NCI-H1417 treated with DMSO at 0.1 percent for 48 hours (cell line): ENCODE data around the gene SYNDIG1.

Experiments used
- DNase-seq: peaks from one replicate; lab custom pipeline; 2025; lab: John Stamatoyannopoulos, UW

SYNDIG1 gene

DNA sequence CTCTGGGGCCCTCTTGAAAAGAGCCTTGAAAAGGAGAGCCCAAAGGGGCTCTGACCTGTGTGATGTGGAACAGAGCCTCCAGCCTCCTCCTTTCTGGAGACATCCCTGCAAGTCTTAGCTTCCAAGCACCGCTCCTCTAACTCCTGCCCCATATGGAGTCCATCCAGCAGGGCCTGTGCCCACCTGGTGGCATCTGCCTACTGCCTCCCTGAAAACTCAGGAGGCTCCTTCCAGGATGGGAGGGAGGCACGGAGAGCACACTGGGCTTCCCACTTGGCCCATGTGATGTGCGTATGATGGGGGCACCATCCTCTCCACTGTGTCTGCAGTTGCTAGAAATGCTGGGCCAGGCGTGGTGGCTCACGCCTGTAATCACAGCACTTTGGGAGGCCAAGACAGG, 98.1 kb downstream of the SYNDIG1 start:
- no peak for DNase-seq

DNA sequence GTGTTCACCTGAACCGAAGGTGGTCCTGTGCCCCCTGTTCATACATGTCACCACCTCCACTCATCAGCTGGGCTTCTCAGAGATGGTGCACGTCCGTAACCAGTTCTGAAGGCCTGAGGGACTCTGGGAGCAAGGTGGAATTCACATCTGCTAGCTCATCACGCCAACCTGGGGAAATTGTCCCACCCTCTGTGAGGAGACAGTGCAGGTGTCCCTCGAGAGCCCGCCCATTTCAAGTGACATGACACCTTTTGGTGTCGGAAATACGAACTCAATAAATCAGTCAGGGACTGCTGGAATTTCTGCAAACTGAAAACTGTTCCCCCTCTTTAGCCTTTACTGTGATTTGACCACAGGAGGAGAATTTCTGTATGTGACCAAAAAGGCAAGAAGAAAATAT, 99.4 kb downstream of the SYNDIG1 start:
- no peak for DNase-seq

DNA sequence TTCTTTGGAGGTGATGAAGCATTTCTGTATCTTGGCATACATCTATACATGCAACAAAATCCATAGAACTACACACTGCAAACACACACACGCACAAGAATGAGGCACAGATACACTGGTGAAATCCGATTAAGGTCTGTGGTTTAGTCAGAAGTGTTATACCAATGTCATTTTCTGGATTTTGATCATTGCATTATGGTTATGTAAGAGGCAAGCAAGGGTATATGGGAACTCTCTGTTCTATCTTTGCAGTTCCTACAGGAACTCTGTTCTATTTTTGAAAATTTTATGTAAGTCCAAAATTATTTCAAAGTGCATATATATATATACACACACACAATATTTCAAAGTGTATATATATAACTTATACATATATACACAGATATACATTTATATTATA, 101.7 kb downstream of the SYNDIG1 start:
- no peak for DNase-seq

DNA sequence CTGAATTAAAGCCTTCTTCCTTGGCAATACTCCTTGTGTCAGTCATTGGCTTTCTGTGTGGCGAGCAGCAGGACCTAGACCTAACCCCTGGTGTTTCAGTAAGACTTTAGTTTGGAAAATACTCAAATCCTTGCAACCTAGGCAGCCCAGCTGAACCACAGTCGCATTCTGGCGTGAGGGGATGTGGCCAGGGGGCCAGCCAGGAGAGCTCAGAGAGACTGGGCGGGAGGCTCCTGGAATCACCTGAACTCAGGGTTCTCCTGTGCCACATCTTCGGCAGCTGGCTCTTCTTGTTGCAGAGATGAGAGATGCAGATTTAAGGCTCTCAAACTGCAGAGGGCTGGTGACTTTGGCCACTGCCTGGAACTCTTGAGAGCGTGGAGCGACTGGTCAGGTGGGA, 102.7 kb downstream of the SYNDIG1 start:
- DNase-seq, result no peak

DNA sequence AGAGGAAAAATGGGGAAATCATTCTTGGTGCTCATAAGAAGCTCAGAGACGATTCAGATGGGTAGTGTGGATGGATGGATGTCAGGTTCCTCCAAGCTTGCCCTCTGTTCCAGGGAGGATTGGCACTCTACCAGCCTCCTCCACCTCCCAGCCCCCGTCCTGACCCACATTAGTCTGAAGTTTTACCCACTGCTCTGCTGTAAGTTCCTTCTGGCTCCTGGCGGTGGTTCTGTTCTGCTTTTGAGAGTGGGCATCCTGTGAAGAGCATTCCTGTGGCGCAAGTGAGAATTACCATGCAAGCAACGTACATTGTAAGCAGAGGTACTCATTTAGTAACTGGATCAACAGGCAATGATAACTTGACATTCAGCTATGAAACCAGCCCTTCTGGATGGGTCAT, 103.4 kb downstream of the SYNDIG1 start:
- DNase-seq, result no peak

DNA sequence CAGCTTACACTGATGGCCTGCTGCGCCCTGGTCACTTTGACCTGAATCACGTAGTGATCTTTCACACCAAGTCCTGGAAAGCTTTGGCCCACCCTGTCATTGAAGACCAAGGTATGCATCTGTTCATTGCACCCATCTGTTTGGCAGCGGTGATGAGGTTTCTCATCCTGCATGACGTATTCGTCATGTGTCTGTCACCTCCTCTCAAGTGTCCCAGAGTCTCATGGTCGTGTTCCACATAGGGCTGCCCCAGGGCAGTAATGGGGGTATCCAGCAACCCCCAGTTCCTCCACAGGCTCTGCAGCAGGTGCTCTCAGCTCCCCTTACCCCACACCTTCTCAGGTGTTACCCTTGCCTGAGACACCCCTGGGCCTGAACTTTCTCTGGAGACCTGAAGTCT, 104.1 kb downstream of the SYNDIG1 start:
- no peak for DNase-seq

DNA sequence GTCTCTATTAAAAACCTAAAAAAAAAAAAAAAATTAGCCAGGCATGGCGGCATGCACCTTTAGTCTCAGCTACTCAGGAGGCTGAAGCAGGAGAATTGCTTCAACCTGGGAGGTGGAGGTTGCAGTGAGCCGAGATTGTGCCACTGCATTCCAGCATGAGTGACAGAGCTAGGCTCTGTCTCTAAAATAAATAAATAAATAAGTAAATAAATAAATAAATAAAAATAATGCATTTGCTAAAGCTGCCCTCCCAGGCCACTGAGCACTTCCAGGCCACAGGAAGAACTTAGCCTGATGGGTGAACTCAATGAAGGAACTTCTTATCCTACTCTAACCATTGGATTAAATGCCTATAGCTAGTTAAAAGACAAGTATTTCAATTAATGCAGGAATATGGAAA, 104.9 kb downstream of the SYNDIG1 start:
- DNase-seq, result no peak

GRCh38 chr20:24574797-24575196, 105.4 kb downstream of the SYNDIG1 start:
- DNase-seq, result no peak

DNA sequence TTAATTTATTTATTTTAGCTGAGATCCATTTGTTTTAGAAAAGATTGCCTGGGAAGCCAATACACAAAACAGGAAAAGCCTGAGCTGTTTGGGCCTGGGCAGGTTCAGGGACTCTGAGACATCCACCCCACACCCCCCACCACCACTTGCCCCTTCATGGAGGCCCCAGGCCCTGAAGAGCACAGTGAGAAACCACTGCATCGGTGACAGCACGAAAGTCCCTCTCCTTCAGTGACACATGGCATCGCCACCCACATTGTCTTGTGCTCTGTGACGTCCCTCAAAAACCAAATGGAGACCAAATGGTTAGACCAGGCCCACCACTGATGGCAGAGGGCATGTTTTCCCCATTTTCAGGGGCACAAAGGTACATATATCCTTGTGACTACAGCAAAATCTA, 106.4 kb downstream of the SYNDIG1 start:
- no peak for DNase-seq

- DNase-seq, result no peak
Observed at GRCh38 chr20:24576447-24576846, 107.0 kb downstream of the SYNDIG1 start.

DNA sequence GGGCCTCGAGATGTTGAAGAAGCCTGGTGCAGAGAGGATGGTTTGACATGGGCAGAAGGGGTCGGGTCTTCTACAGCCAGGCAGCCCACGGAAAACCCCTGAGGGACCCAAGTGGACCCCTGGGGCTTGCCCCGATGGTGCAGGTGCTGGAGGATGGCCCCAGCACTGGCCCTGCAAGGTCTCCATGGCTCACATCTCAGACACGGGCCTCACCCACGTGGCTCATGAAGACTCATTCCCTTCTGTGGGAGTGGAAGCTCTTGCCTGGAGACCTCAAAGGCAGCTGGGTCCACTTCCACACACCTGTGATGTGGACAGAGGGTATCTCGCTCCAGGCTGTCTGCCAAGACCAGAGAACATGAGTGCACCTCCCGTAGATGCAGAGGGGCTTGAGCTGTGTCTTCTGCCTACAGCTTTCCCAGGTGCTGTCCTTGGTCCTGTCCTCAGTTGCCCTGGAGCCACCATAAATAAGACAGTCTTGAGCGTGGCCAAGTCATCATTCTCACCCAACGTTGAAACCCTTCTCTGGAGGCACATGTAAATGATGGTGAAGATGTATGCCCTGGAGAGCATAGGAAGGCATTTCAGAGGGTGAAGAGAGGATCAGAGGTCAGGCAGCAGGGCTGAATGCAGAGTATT, 108.0 kb downstream of the SYNDIG1 start:
- DNase-seq, result no peak

DNA sequence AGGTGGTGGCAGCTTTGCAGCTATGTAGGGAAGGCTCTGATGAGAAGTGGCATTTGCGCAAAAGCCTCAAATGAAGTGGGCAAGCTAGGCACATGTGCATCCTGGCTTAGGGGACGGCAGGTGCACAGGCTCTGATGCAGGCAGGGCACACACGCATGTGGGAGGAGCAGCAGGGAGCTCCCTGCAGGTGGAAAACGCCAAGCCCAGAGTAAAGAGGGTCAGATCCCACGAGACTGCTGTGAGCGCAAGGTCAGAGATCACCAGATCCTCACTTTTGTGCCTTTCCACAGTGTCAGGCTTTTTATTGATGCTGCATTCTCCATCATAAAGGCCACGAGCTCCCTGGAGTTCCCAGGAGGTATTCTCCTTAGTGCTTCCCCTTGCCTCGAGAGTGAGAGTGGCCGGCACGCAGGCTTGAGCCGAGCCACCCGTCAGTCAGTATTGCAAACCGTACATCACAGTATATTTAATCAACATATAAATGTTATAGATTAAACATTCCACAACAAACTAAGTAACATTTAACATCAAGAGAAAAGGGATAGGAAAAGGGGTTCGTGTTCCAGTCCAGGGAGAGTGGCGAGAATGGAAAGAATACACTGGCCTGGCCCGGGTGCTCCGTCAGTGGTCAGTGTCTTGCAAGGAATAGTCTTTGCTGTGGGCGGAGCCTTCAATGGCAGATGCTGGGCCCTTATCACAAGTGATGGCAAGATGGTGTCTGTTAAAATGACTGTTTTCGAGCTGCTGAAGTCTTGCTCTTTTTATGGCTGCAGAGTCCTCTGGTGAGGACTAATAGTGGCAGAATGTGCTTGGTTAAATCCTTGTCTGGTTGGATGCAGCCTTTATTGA, 109.4 kb downstream of the SYNDIG1 start:
- no peak for DNase-seq

DNA sequence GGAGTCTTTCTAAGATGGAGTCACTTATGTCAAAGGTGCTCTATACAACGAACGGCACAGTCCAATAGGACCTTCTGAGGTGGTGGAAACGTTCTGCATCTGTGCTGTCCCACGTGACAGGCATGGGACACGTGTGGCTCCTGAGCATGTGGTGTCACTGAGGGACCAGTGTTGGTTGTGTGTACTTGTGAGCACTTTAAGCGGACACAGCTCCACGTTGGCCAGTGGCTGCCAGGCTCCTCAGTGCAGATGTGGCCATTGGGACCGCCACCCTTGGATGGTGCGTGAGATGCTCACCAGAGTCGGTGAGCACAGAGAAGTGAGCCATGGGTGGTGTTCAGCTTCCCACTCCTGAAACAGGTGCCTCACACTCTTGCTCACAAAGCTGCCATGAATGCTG, 110.0 kb downstream of the SYNDIG1 start:
- DNase-seq, result no peak

- DNase-seq, result no peak
Observed at GRCh38 chr20:24580006-24580405, 110.6 kb downstream of the SYNDIG1 start.

DNA sequence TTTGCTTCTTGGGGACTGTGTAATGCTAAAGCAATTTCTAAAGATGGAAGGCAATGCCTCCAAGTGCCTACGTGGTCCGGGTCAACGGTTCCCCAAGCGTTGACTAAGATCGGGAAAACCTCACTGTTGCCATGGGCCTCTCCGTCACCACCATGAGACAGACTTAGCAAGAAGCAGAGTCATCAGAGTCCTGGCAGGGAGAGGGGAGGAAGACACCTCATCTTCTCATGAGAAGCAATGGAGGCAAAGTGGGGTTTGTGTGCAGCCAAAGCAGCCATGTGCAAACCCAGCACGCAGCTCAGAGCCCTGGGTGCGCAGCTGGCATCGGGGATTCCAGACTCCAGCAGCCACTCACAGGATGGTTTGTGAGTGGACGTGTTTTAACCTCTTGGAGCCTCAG, 111.4 kb downstream of the SYNDIG1 start:
- DNase-seq, result no peak

GRCh38 chr20:24581443-24582170, 112.2 kb downstream of the SYNDIG1 start:
- no peak for DNase-seq

DNA sequence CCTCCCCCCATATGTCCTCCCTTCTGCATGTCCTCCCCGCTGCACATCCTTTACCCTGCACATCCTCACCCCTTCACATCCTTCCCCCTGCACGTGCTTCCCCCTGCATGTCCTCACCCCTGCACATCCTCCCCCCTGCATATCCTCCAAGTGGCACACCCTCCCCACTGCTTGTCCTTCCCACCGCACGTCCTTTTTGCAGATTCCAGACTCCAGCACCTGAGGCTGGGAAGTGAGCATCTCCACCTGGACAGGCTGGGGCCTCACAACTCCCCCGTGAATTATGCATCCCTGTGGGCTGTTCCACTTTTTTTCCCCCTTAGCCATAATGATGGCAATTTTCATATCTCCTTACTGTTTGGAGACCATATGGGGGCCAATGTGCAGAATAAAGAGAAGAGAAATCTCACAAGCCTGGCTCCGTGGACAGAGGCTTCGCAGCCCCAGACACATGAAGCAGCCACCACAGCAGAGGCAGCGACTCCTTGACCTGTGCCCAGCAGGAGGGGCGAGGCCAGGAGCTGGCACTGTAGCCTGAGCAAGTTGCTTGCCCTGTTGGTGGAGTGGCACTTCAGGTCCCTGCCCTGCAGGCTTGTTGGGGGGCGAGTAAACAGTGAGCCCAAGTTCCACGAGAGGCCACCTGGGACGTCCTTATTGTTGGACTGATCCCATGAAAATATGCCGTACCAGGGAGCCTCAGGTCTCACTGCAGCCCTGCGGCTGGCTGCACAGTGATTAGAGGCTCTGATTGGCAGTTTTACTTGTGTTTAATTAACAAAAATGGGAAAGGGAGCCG, 113.1 kb downstream of the SYNDIG1 start:
- no peak for DNase-seq

DNA sequence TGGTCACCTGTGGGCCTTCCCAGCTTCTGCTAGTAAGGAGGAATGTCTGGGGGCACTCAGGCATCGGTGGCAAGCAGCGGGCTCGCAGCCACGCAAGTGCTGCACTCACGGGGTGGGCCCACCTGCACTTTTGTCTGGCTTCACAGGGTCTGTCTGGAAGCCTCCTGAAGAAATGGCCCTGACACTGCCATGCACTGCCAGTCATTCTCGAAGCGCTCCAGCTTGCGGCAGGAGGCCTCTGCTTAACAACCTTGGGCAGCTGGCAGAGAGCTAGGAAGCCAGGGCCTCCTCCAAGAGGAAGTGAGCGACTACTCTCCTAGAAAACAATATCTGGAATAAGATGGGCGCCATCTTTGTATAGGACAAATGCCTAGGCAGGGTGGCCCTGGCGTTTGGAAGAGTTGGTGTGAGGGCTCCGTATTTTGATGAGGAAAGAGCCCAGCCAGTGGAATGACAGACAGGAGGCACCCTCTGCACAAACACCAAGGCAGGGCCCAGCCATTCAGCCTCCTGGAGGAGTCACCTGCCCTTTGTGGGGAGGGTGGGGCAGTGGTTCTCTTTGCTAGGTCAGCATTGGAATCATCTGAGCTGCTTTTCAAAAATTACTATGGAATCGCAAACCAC, 113.9 kb downstream of the SYNDIG1 start:
- no peak for DNase-seq

DNA sequence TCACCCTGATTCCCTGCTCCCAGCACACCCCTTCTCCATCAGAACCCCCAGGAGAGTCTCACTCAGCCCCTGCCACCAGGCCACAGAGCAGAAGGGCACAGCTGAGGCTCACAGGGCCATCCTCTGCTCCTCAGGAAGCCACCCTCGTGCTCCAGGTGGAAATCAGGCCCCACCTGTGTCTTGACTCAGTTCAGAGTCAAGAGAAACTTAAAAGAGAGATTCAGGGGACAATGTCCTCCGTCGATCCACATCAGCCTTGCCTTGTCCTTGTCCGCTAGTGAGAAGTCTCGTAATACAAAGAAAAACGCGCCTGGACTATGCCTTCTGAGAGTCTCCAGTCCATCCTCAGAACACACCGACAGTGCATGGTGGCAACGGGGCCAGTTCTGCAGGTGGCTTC, 114.6 kb downstream of the SYNDIG1 start:
- DNase-seq, result no peak

DNA sequence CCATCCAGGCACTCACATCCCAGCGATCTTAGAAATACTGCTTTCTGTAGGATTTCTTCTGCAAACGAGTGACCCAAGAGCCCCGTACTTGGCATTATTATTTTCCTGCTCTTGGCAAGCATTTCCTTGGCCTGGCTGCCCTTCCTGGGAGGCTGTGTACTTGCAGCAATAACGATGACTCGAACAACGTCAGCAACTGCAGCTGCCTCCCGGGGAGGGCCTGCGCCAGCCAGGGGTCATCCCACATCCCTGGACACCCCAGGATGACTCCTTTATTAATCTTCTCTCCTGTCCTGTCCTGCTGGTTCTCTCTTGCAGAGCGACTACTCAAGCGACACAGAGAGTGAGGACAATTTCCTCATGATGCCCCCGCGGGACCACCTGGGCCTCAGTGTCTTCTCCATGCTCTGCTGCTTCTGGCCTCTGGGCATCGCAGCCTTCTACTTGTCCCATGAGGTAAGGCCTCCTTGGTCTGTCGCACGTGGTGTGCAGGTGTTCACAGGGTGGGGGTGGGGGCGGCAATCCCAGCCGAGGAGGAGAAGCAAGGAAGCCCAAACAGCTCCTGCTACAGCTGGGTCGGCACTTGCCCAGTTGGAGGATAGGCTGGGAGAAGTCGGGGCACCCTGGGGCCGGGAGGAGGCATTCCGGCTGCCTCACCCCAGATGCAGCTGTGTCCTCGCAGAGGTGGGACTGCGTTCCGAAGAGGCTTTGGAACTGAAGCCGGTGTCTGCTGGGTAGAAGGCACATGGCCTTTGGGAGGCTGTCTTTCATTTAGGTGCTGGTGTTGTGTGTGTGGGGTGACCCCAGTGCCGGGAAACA, 115.3 kb downstream of the SYNDIG1 start:
- DNase-seq, result no peak
